Calu3 (cell line): Measurements from ENCODE around the gene SRF. TPM values are rescaled to one million over a fixed set of nuclear protein-coding genes. Genes with fewer than 3 reads are reported as not detected.

Experiments used
- BruUV-seq: library from RNA; stranded (reverse); fragments of 400-500 nt; replicated peaks from 2 replicates; lab custom pipeline; 2021; lab: Mats Ljungman, UMichigan
- CTCF ChIA-PET: fragments of 300-600 bp; sonication (Branson Sonifier 250); formaldehyde crosslinking; loops from one replicate; lab custom pipeline; 2022; ENCODE audit warnings: antibody characterized with exemption; lab: Charles Lee
- DNase-seq: peaks from one replicate; pipeline ENCODE4 v3.0.0; 2022
- H3K27ac Mint-ChIP-seq: one replicate; pipeline ENCODE4 v1.8.0; 2022; ENCODE audit warnings: mixed read lengths; ENCODE audit not compliant: unreplicated experiment
- H3K27me3 Mint-ChIP-seq: one replicate; pipeline ENCODE4 v1.8.0; 2022; ENCODE audit warnings: mixed read lengths; ENCODE audit not compliant: unreplicated experiment
- H3K36me3 Mint-ChIP-seq: one replicate; pipeline ENCODE4 v1.8.0; 2022; ENCODE audit warnings: mild to moderate bottlenecking, moderate library complexity, mixed read lengths; ENCODE audit not compliant: insufficient read depth, unreplicated experiment
- H3K4me1 Mint-ChIP-seq: one replicate; pipeline ENCODE4 v1.8.0; 2022; ENCODE audit warnings: mild to moderate bottlenecking, low read depth, mixed read lengths; ENCODE audit not compliant: unreplicated experiment
- H3K4me3 Mint-ChIP-seq: one replicate; pipeline ENCODE4 v1.8.0; 2022; ENCODE audit warnings: mild to moderate bottlenecking, low read depth, moderate library complexity, mixed read lengths; ENCODE audit not compliant: unreplicated experiment
- H3K9me3 Mint-ChIP-seq: one replicate; pipeline ENCODE4 v1.8.0; 2022; ENCODE audit warnings: low read depth, mixed read lengths; ENCODE audit not compliant: unreplicated experiment
- CTCF ChIP-seq: fragments of 200-600 bp; IDR thresholded peaks from one replicate; pipeline ENCODE4 v1.8.0; 2022; ENCODE audit warnings: antibody characterized with exemption; ENCODE audit not compliant: unreplicated experiment
- intact Hi-C: fragments of 100-400 bp; cut with micrococcal nuclease; formaldehyde crosslinking; loops from one replicate; pipeline ENCODE4 v1.10.0; 2022; ENCODE audit not compliant: unreplicated experiment
- total RNA-seq: library from RNA; stranded (reverse); gene quantifications from 2 replicates; pipeline ENCODE4 v1.2.3, GENCODE V29; 2022

SRF gene
- total RNA-seq, 1 experiment from 2014 or later, result 48.0 TPM

DNA sequence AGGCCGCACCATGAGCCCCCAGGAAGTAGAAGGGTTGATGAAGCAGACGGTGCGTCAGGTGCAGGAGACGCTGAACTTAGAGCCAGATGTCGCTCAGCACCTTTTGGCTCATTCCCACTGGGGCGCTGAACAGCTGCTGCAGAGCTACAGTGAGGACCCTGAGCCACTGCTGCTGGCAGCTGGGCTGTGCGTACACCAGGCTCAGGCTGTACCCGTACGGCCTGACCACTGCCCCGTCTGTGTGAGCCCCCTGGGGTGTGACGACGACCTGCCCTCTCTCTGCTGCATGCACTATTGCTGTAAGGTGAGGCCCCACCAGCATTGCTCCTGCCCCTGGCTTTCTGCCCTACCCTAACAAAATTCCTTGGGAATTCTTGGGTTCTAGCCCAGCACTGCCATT, 45.1 kb downstream of the SRF start:
- no peaks in the 10 kb centered on the region for H3K9me3 Mint-ChIP-seq
- intact Hi-C loops, result no loop called here
- CTCF ChIA-PET, result no interaction called here
- no peak for TF ChIP-seq CTCF
- no peak overlapping the region for H3K27ac Mint-ChIP-seq
- H3K27me3 Mint-ChIP-seq, result no peaks in the 10 kb centered on the region
- no TSS peak for BruUV-seq
- no peak for DNase-seq
- peaks cover 11% of the 10 kb centered on the region for H3K4me1 Mint-ChIP-seq
- peaks cover 31% of the 10 kb centered on the region for H3K36me3 Mint-ChIP-seq
- H3K4me3 Mint-ChIP-seq, result no peak overlapping the region

DNA sequence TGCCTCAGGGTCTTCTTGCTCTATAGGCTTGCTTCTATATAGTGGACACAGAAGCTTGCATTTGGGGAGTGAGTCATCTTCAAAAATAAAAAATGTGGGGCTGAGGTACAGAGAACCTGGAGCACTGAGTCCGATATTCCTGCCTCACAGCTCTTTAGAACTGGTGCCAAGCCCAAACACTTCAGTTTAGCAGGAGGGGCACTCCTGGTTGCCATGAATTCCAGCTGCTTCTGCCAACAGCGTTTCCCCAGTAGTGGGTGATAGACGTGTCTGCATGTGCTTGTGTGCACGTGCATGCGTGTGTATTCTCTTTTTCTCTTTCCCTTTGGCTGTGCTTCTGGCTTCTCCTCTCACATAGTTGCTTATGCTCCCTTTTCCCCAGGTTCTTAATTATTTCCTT, 46.3 kb downstream of the SRF start:
- TF ChIP-seq CTCF, result no peak
- DNase-seq, result no peak
- CTCF ChIA-PET, result interaction anchor here (1.4 kb wide), 1 partner anchor 12 kb away, joined by 4 read pairs; the partner anchor contains the start of gene DNPH1
- Mint-ChIP-seq H3K4me3 (no peak overlapping the region), H3K27me3 (no peaks in the 10 kb centered on the region), H3K9me3 (no peaks in the 10 kb centered on the region), H3K36me3 (peaks cover 37% of the 10 kb centered on the region), H3K4me1 (no peaks in the 10 kb centered on the region), H3K27ac (no peak overlapping the region)
- no TSS peak for BruUV-seq
- intact Hi-C loops, result no loop called here

GRCh38 chr6:43219119-43219518, 48.0 kb downstream of the SRF start:
- CTCF ChIA-PET, result interaction anchor here (1.3 kb wide), 1 partner anchor 127 kb away, joined by 11 read pairs; no protein-coding TSS in a partner anchor
- peak overlapping the region; percentile 7 for H3K27ac Mint-ChIP-seq
- no peaks in the 10 kb centered on the region for H3K9me3 Mint-ChIP-seq
- no peak for DNase-seq
- H3K4me3 Mint-ChIP-seq, result no peak overlapping the region
- TF ChIP-seq CTCF, result no peak
- intact Hi-C loops, result no loop called here
- peaks cover 38% of the 10 kb centered on the region for H3K36me3 Mint-ChIP-seq
- no TSS peak for BruUV-seq
- H3K27me3 Mint-ChIP-seq, result no peaks in the 10 kb centered on the region
- peaks cover 4% of the 10 kb centered on the region for H3K4me1 Mint-ChIP-seq

DNA sequence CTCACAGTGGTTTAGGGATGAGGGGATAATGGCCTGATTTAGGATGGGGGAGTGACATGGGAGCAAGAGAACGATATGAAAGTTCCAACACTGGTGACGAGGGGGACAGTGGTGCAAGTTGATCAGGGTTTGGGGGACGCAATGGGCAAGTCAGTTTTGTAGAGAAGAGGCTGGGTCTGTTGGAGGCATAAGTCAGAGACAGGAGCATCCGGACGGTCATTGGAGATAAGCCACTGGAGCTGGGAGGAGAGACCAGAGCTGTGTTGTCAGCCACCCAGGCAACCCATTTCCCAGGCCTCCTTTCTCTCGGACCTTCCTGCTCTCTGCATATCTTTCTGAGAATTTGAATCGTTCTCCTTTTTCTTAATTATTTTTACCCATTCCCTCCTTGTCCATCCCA, 48.7 kb downstream of the SRF start:
- BruUV-seq, result no TSS peak
- CTCF ChIA-PET, result interaction anchor here (1.3 kb wide), 1 partner anchor 127 kb away, joined by 11 read pairs; no protein-coding TSS in a partner anchor
- peak overlapping the region; percentile 5 for H3K27ac Mint-ChIP-seq
- no peak for DNase-seq
- TF ChIP-seq CTCF, result no peak
- H3K9me3 Mint-ChIP-seq, result no peaks in the 10 kb centered on the region
- intact Hi-C loops, result no loop called here
- no peak overlapping the region for H3K4me3 Mint-ChIP-seq
- peaks cover 38% of the 10 kb centered on the region for H3K36me3 Mint-ChIP-seq
- H3K27me3 Mint-ChIP-seq, result no peaks in the 10 kb centered on the region
- H3K4me1 Mint-ChIP-seq, result peaks cover 11% of the 10 kb centered on the region
